WI38 (cell line): ENCODE data around the gene ZCCHC4.

ENCODE experiments used
- H3K4me3 ChIP-seq: 2 replicates; pipeline ENCODE4 v1.5.1; 2011; ENCODE audit warnings: low read depth, mild to moderate bottlenecking, control low read depth, low read length
- TF ChIP-seq, protein P1 (sequence below): IDR thresholded peaks from 2 replicates; pipeline ENCODE4 v1.5.1; 2012; ENCODE audit warnings: low read depth, mild to moderate bottlenecking, control low read depth, low read length

Gene ZCCHC4

DNA sequence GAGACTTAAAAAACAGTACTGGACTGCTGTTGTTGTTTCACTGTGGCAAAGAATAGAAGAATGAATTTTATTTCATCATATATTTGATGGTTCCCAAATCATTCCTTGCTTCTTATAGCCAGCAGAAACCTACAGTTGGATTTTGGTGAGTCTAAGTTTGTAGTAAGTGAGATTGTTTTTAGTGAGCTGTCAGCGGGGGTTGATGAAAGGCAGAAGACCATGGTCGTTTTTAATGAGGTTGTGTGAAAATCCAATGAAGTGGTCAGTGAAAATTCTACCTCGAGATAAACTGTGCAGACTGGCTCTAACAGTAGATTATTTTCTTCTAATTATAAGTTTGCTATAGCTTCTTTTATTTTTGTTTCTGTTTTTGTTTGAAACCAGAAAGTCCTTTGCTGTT lies 100.7 kb downstream of the ZCCHC4 start:
- TF ChIP-seq, protein P1, sequence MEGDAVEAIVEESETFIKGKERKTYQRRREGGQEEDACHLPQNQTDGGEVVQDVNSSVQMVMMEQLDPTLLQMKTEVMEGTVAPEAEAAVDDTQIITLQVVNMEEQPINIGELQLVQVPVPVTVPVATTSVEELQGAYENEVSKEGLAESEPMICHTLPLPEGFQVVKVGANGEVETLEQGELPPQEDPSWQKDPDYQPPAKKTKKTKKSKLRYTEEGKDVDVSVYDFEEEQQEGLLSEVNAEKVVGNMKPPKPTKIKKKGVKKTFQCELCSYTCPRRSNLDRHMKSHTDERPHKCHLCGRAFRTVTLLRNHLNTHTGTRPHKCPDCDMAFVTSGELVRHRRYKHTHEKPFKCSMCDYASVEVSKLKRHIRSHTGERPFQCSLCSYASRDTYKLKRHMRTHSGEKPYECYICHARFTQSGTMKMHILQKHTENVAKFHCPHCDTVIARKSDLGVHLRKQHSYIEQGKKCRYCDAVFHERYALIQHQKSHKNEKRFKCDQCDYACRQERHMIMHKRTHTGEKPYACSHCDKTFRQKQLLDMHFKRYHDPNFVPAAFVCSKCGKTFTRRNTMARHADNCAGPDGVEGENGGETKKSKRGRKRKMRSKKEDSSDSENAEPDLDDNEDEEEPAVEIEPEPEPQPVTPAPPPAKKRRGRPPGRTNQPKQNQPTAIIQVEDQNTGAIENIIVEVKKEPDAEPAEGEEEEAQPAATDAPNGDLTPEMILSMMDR: no peak
- no peak overlapping the region for H3K4me3 ChIP-seq

DNA sequence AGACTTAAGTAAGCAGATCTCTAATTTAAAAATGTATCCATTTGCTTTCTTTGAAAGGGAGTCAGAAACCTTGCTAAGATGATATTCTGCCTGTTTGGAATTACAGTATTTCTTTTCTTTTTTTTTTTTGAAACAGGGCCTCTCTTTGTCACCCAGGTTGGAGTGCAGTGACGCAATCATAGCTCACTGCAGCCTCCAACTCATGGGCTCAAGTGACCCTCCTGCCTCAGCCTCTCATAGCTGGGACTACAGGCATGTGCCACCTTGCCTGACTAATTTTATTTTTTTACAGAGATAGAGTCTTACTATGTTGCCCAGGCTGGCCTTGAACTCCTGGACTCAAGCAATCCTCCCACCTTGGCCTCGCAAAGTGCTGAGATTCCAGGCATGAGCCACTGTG lies 104.4 kb downstream of the ZCCHC4 start:
- TF ChIP-seq, protein P1: no peak
- H3K4me3 ChIP-seq: no peak overlapping the region
